Measurements from ENCODE around the gene LINGO3.

The LINGO3 gene

DNA sequence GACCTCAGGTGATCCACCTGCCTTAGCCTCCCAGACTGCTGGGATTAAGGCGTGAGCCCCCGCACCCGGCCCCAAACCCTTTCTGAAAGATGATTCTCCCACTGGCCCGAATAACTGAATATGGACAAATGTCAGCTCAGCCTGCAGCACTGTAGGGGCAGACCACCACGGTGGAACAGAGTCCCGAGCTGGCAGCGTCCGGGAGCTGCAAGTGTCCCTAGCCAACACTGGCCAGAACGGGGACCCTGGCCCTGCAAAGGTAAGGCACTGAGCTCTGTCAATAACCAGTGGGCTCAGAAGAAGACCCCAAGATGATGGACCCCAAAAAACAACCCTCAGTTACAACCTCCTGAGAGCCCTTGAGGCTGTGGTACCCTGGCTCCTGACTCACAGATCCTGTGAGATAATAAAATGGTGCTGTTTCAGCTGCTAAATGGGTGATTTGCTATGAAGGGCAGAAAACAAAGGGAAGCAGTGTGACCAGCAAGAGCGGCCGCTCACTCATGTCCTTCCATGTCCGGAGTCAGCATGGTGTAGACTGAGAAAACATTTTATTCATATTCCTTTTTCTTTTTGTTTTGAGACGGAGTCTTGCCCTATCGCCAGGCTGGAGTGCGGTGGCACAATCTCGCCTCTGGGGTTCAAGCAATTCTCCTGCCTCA is 18.9 kb upstream of the LINGO3 start:
- no peak for DNase-seq (ENCODE audit: low spot score)

DNA sequence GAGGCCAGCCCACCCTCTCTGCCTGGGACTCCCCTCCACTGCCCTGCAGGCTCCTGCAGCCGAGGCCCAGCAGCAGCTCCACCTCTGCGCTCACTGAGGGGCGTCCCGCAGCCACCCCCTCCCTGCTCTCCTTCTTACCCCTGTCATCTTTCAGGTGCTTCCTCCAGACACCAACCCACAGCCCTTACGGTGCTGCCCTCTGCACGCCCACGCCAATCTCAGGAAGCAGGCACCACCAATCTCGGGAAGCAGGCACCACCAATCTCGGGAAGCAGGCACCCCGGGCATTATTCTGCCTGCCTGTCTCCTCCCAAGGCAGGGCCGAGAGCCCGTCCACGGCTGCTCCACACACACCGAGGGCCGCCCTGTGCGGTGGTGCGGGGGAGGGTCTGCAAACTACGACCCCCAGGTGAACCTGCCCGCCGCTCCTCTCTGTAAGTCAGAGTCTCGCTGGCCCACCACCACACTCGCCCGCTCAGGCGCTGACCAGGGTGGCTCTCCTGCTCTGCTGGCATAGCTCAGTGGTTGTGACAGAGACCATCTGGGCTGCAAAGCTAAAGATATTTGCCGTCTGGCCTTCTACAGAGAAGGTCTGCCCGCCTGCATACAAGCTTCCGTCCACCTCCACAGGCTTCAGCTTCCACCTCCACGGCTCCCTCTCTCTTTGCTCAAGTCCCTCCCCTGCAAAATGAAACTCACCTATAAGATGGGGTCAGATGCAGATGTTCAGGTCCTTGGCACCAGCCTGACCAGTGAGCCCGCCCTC is 17.5 kb upstream of the LINGO3 start:
- DNase-seq (ENCODE audit: low spot score), result no peak

DNA sequence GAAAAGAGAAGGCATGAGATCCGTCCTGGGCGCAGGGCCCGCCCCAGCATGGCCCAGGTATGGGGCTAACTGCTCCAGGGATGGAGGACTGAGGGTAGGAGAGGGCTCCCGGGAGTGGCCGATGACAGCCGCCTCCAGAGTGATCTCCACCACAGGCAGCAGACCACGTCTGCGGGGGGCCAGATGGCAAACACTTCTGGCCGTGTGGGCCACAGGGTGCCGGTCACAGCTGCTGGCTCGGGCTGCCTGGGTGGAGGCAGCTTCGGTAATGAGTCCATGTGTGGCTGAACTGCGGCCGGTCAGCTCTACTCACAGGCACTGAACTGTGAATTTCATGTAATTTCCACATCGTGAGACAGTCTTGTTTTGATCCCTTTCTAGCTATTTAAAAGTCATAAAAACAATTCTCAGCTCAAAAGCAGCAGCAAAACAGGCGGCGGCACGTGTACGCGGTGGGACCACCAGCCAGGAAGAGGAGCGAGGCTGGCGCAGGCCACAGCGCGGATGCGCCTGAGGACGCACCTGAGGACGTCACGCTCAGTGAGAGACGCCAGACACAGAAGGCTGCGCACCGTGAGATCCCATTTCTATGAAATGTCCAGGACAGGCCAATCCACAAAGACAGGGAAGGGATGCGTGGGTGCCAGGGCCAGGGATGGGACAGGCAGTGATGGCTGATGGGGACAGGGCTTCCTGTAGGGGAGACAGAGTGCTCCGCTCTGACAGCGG is 16.4 kb upstream of the LINGO3 start:
- DNase-seq (ENCODE audit: low spot score), result no peak

DNA sequence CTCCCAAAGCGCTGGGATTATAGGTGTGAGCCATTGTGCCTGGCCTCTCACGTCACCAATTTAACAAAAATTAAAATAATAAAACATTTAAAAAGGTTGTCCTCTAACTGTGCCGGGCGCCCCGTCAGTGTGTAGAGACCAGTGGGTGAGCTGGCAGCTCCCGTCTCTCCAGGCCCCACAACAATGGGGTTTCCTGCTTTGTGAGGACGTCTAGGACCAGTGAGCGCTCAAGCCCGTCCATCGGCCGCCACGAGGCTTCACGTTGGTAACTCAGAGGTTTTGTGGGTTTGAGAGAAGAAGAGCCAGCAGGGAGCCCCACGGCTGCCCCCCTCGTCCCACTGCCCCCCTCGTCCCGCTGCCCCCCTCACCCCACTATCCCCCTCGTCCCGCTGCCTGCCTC is 15.8 kb upstream of the LINGO3 start:
- DNase-seq (ENCODE audit: low spot score), result no peak

DNA sequence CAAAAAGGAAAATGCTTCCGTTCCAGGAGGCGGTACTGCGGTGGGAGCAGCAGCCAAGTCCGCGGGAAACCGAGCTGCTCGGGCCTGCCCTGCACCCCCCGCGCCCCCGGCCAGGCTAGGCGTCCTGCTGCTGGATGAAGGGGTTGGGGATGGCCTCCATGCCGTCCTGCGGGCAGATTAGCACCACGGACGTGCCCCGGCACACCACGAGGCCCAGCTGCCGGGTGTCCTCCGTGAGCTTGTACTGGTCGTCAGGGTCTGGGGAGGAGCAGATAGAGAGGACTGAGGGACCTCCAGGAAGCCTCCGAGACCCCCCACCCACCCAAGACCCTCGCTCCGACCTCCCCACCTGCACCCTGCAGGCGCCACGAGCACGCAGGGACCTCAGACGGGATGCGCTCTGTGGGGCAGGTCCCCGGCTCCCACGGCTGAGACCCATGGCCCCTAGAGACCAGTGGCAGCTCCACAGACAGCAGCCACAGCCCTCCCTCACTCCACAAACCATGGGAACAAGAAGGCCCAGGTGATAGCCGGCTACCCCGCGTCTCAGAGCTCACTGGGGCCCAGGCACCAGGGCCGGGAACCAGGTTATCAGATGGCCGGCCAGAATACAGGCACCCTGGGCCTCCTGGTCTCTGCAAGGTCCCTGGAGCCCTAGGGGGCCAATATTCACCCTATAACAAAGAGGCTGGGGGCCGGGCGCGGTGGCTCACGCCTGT is 13.8 kb upstream of the LINGO3 start:
- DNase-seq (ENCODE audit: low spot score), result no peak

DNA sequence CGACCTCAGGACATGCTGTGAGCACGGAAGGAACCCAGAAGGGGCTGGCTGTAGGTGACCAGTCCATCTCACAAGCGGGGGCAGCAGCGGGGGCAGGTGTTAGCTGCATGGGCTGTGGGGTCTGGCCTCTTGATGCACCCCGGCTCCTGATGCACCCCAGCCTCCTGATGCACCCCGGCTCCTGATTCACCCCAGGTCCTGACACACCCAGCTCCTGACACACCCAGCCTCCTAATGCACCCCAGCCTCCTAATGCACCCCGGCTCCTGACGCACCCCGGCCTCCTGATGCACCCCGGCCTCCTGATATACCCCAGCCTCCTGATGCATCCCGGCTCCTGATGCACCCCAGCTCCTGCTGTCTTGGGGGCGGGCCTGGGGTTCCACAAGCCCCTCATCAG is 13.0 kb upstream of the LINGO3 start:
- DNase-seq (ENCODE audit: low spot score), result no peak

DNA sequence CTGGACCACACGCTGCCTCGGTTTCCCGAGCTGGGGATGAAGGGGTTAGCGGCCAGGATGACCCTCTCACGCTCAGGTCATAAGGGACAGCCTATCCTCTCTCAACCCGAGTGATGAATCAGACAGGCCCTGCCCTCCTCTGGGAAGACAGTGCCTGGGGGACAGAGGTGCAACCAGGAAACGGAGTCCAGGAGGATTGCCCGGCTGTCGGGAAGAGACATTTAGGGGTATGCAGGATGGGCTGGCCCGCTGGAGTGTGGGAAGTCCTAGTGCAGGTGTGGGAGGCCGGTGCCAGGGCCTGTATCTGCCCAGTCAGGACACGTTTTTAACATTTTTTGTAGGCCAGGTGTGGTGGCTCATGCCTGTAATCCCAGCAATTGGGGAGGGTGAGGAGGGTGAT is 12.1 kb upstream of the LINGO3 start:
- DNase-seq (ENCODE audit: low spot score), result no peak

DNA sequence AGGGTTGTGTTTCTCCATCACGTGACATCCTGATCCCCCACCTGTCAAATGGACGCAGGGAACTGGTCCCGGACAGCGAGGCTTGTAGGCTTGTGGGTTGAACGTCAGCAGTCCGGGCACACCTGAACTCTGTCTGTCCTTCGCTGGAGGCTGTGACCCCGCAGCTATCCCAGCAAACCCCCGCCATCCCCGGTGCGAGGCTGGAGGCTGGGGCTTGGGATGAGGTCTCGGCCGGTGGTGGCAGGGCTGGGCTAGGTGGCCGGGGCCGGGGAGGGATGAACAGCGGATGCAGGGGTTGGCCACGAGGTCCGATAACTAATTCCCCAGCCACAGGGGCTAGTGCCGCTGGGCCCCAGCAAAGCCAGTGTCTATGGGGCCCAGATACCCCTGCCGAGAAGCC is 11.6 kb upstream of the LINGO3 start:
- DNase-seq (ENCODE audit: low spot score), result no peak

DNA sequence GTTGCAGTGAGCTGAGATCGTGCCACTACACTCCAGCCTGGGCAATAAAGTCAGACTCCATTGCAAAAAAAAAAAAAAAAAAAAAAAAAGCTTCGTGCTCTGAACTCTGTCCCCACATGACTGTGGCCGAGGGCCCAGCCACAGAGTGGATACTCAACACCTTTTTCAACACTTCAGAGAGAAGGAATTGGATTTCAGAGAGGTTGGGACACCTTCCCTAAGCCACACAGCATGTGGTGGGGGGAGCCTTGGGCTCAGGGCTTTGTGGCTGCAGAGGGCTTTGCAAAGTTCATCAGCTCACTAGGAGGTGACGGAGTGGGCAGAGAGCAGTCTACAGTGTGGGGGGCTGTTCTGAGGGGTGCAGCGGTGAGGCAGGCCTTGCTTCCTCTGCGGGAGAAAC is 11.0 kb upstream of the LINGO3 start:
- DNase-seq (ENCODE audit: low spot score), result no peak

DNA sequence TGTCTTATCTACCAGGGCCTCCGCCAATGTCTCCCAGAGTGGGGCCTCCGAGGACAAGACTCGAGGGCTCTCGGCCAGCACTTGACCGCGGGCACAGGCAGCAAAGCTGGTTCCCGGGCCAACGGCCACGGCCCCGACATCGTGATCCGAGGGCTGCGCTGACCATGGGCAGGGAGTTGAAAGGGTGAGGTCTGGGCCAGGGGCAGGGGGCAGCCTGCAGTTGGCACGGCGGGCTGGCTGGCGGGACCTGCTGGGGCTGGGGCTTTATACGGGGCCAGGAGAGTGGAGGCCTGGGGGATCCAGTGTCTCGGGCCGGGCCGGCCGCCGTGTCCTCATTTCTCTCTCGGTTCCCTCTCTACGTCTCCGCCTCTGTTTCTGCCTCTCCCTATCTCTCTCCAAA is 9.8 kb upstream of the LINGO3 start:
- no peak for DNase-seq (ENCODE audit: low spot score)

DNA sequence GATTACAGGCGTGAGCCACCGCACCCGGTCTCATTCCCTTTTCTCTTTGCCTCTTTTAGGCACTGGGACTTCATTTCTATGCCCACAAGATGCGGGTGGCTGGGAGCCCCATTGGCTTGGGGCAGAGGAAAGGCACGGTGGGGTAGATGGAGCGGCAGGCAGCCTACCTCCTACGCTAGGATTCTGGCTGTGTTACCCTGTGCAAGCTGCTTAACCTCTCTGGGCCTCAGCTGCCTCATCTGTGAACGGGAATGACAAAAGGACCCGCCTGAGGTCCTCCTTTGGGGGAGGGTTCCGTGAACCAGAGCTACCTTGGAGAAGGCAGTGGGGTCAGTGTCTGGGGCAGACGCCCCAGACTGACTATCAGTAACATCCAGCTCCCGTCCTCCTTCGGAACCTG is 9.3 kb upstream of the LINGO3 start:
- DNase-seq (ENCODE audit: low spot score), result no peak

DNA sequence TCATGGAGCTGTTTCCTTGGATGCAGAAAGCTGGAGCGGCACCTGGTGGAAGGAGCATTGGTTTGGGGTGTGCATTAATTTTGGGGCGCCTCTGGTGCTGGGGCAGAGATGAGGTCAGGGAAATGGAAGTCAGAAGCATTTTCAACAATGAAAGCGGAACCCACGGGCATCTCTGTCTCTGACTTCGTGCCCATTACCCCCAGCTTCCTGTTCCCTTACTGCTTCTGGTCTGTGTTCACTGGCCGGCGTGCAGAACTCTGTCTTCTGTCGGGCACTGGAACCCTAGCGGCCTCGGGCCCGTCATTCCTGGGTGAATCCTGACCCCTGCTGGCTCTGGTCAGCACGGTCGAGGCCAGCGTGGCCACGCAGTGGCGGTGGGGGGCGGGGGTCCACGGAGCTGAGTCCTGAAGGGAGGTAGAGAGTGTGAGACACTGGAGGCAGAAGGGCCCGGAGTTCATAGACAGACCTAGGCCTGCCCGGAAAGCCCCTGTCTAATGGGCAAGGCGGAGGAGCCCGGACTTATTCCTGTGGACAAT is 7.9 kb upstream of the LINGO3 start:
- DNase-seq (ENCODE audit: low spot score), result peak; percentile 76

DNA sequence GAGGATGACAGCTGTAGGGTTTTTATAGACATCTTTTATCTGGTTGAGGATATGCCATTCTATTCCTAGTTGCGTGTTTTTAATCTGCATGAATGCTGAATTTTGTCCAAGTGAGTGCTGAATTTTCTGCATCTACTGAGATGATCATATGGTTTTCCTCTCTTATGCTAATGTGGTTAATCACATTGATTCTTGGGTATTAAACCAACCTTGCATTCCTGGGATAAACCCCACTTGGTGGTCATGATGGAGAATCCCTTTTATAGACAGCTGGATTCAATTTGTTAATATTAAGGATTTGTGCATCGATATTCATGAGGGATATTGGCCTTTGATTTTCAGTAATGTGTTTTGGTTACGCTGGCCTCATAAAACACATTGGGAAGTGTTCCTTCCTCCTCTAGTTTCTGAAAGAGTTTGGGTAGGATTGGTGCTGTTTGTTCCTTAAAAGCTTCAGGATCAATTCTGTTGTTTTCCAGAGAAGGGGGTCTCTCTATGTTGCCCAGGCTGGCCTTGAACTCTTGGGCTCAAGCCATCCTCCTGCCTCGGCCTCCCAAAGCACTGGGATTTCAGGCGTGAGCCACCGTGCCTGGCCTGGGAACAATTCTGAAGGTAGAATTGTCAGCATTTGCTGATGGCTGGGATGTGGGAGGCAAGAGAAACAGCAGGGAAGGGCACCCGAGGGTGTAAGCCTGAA is 7.3 kb upstream of the LINGO3 start:
- no peak for DNase-seq (ENCODE audit: low spot score)

DNA sequence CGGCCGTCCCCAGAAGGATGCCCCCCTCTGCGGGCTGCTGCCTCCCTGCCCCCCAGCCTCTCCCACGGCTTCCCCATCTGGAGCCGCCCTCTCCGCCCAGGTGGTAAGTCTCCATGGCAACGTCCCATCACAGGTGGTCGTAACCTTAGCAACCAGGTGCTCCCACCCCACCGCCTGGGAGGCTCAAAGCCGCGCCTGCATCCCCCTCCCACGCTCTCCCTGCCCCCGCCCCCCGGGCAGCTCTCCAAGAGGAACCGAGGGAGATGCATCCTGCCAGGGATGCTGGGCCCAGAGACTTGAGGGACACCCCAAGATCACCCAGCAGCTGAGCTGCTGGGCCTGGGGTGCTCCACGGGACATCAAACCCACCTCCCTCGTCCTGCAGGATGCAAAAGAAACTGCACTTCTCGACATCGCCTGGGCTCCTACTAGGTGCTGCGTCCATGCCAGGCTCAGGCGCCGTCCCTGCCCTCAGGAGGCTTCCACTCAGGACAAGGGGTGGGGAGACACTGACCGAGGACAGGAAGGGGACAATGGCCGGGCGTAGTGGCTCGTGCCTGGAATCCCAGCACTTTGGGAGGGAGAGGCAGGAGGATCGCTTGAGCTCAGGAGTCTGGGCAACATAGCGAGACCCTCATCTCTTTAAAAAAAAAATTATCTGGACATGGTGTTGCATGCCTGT is 5.0 kb upstream of the LINGO3 start:
- DNase-seq (ENCODE audit: low spot score), result no peak

DNA sequence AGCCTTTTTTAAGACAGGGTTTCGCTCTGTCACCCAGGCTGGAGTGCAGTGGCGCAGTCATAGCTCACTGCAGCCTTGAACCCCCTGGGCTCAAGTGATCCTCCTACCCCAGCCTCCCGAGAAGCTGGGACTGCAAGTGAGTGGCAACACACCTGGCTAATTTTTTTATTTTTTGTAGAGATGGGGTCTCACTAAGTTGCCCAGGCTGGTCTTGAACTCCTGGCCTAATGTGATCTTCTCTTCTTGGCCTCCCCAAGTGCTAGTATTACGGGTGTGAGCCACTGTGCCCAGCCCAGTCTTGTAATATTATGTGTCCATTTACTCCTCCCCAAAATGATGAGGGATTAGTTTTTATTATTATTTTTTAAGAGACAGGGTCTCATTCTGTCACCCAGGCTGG is 3.1 kb upstream of the LINGO3 start:
- DNase-seq (ENCODE audit: low spot score), result no peak

DNA sequence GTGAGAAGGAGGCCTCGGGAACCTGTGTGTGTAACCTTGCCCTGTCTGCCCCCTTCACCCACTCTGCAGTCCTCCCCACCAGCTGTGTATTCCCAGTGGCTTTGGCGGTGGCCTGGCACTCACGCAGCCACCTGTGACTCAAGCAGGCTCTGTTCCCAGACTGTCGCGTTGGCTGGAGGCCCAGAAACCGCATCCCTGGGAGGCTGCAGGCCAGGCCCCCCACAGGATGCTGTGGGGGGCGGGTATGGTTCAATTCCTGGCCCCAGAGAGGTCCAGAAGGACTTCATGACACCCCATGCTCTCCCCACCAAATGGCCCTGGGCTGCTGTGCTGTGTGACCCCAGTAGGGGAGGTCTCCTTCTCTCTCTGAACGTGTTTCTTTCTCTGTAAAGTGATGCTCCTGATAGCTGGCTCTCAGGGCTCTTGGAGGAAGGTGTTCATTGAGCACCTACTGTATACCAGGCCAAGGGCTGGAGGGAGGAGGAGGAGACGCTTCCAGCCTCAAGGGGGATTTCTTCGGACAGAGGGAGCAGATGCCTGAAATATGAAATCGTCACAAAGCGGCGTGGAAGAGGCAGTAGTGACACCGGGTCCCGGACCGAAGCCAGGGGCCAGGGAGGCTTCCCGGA is 1.9 kb upstream of the LINGO3 start:
- no peak for DNase-seq (ENCODE audit: low spot score)

DNA sequence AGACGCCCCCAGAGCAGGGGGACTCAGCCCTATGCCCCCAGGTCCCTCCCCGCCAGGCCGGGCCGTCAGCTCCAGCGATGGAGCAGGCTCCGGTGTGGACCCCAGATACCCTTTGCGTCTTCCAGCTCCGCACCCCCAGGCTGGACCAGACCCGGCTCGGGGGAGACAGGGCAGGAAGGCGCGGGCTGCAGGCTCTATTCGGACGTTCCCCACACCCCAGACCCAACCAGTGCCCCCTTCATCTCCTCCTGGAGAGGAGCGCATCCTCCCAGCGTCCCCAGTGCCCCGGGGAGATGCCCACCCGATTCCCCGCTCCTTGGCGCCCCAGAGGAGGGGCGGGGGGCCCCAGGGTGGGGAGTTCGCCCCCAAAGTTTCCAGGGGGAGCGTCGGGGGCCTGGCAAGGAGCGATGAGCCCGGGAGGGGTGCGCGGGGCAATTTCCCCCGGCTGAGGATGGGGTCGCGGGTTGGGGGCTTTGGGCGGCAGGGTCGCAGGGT is 389 bp downstream of the LINGO3 start:
- no peak for DNase-seq (ENCODE audit: low spot score)

DNA sequence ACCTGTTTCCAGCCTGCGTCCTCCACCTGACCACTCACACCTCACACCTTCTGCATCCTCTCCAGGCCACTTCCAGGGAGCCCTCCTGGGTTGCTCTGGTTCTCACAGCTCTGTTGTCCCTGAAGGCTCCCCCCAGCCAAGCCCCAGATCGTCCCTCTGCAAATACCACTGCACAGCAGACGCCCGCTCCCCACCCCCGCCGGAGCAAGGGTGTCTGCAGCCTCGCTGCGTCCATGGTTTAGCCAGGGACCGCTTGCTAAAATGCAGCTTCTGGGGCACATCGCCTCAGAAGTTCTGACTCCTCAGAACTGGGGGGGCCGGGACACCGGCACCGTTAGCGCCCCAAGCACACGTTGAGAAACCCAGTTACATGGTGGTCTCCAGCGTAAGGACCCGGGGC is 983 bp downstream of the LINGO3 start:
- no peak for DNase-seq (ENCODE audit: low spot score)

DNA sequence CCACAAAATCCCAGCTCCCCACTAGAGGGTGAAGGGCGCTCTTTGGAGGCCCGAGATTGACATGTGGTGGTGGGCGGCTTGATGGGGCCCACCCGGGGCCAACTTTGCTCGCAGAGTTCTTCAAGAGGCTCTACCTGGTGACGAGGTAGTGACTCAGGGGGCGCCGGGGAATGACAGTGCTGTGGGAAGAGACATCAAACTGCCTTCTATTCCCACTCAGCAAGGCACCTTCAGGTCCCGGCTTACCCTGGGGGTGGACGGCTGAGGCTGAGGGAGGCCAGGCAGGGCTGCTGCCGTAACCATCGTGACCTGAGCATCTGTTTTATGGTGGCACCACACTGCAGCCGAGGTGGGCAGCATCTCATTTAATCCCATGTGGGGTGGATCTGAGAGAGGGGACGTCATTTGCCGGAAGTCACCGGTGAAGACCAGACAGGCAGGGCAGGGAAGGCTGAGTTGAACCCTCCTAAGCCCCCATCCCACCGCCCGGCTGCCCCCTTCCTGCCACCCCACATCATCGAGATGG is 1.6 kb downstream of the LINGO3 start:
- no peak for DNase-seq (ENCODE audit: low spot score)

Data from hepatic stellate cell (primary cell).